Measurements from ENCODE around the gene OR7A10.
"Not testable (repeated sequence)": the region's sequence is repeated elsewhere in the genome, so short reads cannot be mapped to it uniquely, and the experiment has no call there.

Gene OR7A10

GRCh38 chr19:14792250-14792649, 56.5 kb downstream of the OR7A10 start:
- not testable (repeated sequence) for DNase-seq
